Activated T-cell treated with anti-CD3 and anti-CD28 coated beads for 24 hours (primary cell): Measurements from ENCODE around the gene CHST3.

Experiments
- DNase-seq: peaks from one replicate; pipeline ENCODE4 v3.0.0-alpha.2; 2020; ENCODE audit warnings: low read depth

CHST3 gene

GRCh38 chr10:72010234-72010973 is 46.2 kb downstream of the CHST3 start:
- DNase-seq = no peak

GRCh38 chr10:72011016-72011415 is 46.8 kb downstream of the CHST3 start:
- DNase-seq = no peak

GRCh38 chr10:72011468-72011867 is 47.3 kb downstream of the CHST3 start:
- DNase-seq = no peak

- no peak for DNase-seq
Observed at GRCh38 chr10:72011976-72012512, 47.8 kb downstream of the CHST3 start.

GRCh38 chr10:72012796-72013195 is 48.6 kb downstream of the CHST3 start:
- DNase-seq = no peak

GRCh38 chr10:72013202-72013945 is 49.2 kb downstream of the CHST3 start:
- no peak for DNase-seq

GRCh38 chr10:72014197-72014596 is 50.0 kb downstream of the CHST3 start:
- DNase-seq = no peak

GRCh38 chr10:72014785-72015480 is 50.7 kb downstream of the CHST3 start:
- DNase-seq = no peak

- DNase-seq = no peak
Observed at GRCh38 chr10:72015841-72016240, 51.6 kb downstream of the CHST3 start.

- no peak for DNase-seq
Observed at GRCh38 chr10:72016608-72017300, 52.6 kb downstream of the CHST3 start.

- no peak for DNase-seq
Observed at GRCh38 chr10:72019085-72019876, 55.1 kb downstream of the CHST3 start.

- DNase-seq = no peak
Observed at GRCh38 chr10:72020914-72021809, 57.0 kb downstream of the CHST3 start.

GRCh38 chr10:72022228-72022627 is 58.0 kb downstream of the CHST3 start:
- DNase-seq = no peak

GRCh38 chr10:72024596-72024995 is 60.4 kb downstream of the CHST3 start:
- DNase-seq = no peak

- no peak for DNase-seq
Observed at GRCh38 chr10:72025400-72025799, 61.2 kb downstream of the CHST3 start.

GRCh38 chr10:72025832-72026231 is 61.6 kb downstream of the CHST3 start:
- no peak for DNase-seq

GRCh38 chr10:72026278-72027111 is 62.3 kb downstream of the CHST3 start:
- no peak for DNase-seq

GRCh38 chr10:72027498-72027897 is 63.3 kb downstream of the CHST3 start:
- DNase-seq = no peak

- DNase-seq = no peak
Observed at GRCh38 chr10:72029414-72029813, 65.2 kb downstream of the CHST3 start.
